Calu3 (cell line): ENCODE measurements around the gene ZSCAN16. TPM values are rescaled to one million over a fixed set of nuclear protein-coding genes. Genes with fewer than 3 reads are reported as not detected.
"Not testable (repeated sequence)": the region's sequence is repeated elsewhere in the genome, so short reads cannot be mapped to it uniquely, and the experiment has no call there.

Source experiments
- BruUV-seq: library from RNA; stranded (reverse); fragments of 400-500 nt; replicated peaks from 2 replicates; lab custom pipeline; 2021; lab: Mats Ljungman, UMichigan
- CTCF ChIA-PET: fragments of 300-600 bp; sonication (Branson Sonifier 250); formaldehyde crosslinking; loops from one replicate; lab custom pipeline; 2022; ENCODE audit warnings: antibody characterized with exemption; lab: Charles Lee
- DNase-seq: peaks from one replicate; pipeline ENCODE4 v3.0.0; 2022
- H3K27ac Mint-ChIP-seq: one replicate; pipeline ENCODE4 v1.8.0; 2022; ENCODE audit warnings: mixed read lengths; ENCODE audit not compliant: unreplicated experiment
- H3K27me3 Mint-ChIP-seq: one replicate; pipeline ENCODE4 v1.8.0; 2022; ENCODE audit warnings: mixed read lengths; ENCODE audit not compliant: unreplicated experiment
- H3K36me3 Mint-ChIP-seq: one replicate; pipeline ENCODE4 v1.8.0; 2022; ENCODE audit warnings: mild to moderate bottlenecking, moderate library complexity, mixed read lengths; ENCODE audit not compliant: insufficient read depth, unreplicated experiment
- H3K4me1 Mint-ChIP-seq: one replicate; pipeline ENCODE4 v1.8.0; 2022; ENCODE audit warnings: mild to moderate bottlenecking, low read depth, mixed read lengths; ENCODE audit not compliant: unreplicated experiment
- H3K4me3 Mint-ChIP-seq: one replicate; pipeline ENCODE4 v1.8.0; 2022; ENCODE audit warnings: mild to moderate bottlenecking, low read depth, moderate library complexity, mixed read lengths; ENCODE audit not compliant: unreplicated experiment
- H3K9me3 Mint-ChIP-seq: one replicate; pipeline ENCODE4 v1.8.0; 2022; ENCODE audit warnings: low read depth, mixed read lengths; ENCODE audit not compliant: unreplicated experiment
- CTCF ChIP-seq: fragments of 200-600 bp; IDR thresholded peaks from one replicate; pipeline ENCODE4 v1.8.0; 2022; ENCODE audit warnings: antibody characterized with exemption; ENCODE audit not compliant: unreplicated experiment
- intact Hi-C: fragments of 100-400 bp; cut with micrococcal nuclease; formaldehyde crosslinking; loops from one replicate; pipeline ENCODE4 v1.10.0; 2022; ENCODE audit not compliant: unreplicated experiment
- total RNA-seq: library from RNA; stranded (reverse); gene quantifications from 2 replicates; pipeline ENCODE4 v1.2.3, GENCODE V29; 2022

ZSCAN16 gene
- total RNA-seq, 1 experiment from 2014 or later, result 15.9 TPM

- BruUV-seq, result no TSS peak
- DNase-seq, result no peak
- CTCF ChIA-PET, result interaction anchor here (1.1 kb wide), 1 partner anchor 14 kb away, joined by 3 read pairs; no protein-coding TSS in a partner anchor
- H3K9me3 Mint-ChIP-seq, result peaks cover 30% of the 10 kb centered on the region
- no peak overlapping the region for H3K27ac Mint-ChIP-seq
- no peaks in the 10 kb centered on the region for H3K4me1 Mint-ChIP-seq
- no peak for TF ChIP-seq CTCF
- intact Hi-C loops, result no loop called here
- H3K4me3 Mint-ChIP-seq, result no peak overlapping the region
- H3K27me3 Mint-ChIP-seq, result no peaks in the 10 kb centered on the region
- peaks cover 32% of the 10 kb centered on the region for H3K36me3 Mint-ChIP-seq
These were observed 33.4 kb upstream of the ZSCAN16 start for GRCh38 chr6:28090917-28091586.

- CTCF ChIA-PET, BruUV-seq, H3K9me3 Mint-ChIP-seq, intact Hi-C loops, DNase-seq, H3K4me3 Mint-ChIP-seq, H3K4me1 Mint-ChIP-seq, H3K27ac Mint-ChIP-seq: not testable (repeated sequence)
- Mint-ChIP-seq H3K36me3 (peaks cover 14% of the 10 kb centered on the region), H3K27me3 (peaks cover 17% of the 10 kb centered on the region)
These were observed 22.2 kb upstream of the ZSCAN16 start for GRCh38 chr6:28102222-28102621.

GRCh38 chr6:28102699-28103098 is 21.7 kb upstream of the ZSCAN16 start:
- BruUV-seq, CTCF ChIA-PET, H3K4me3 Mint-ChIP-seq: not testable (repeated sequence)

DNA sequence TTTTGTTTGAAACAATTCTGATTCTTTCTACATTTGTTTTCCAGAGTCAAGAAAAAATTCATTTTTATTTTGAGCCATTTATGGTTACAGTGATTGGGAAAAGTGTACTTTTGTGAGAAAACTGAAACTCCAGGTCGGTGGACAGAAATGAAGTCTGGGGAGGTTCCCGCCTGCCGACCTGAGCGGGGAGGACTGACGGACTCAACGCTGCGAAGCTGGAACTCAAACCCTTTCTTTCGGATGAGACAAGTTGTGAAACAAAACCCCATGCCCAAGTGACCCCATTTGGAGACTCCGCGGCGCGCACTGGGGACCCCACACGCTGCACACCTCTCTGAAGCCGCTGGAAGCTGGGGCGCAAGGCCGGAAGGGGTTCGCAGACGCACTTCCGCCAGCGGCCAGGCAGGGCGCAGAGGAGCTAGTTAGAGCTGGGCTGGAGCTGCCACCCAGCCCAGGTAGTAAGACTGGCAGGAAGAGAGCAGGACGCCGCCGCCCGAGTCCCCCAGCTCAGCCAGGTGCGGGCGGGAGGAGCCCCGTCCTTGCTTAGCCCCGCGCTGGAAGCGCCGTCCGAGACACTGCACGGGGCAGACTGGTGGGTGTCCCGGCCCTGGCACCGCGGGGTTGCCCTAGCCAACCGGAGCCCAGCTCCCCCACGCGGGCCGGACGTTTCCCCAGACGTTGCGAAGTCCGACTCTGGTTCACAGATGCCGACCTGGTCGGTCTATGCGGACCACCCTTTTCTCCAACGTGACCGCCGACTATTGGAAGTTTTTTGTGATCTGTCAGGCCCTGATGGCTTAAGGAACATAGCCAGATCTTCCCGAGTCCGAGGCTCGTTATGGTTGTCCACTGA is 19.8 kb upstream of the ZSCAN16 start:
- peak overlapping the region; percentile 76 for H3K27ac Mint-ChIP-seq

More at GRCh38 chr6:28102699-28103098, 21.7 kb upstream of the ZSCAN16 start:
- H3K27ac Mint-ChIP-seq, DNase-seq, H3K9me3 Mint-ChIP-seq, intact Hi-C loops, H3K4me1 Mint-ChIP-seq: not testable (repeated sequence)
- H3K36me3 Mint-ChIP-seq, result peaks cover 14% of the 10 kb centered on the region
- peaks cover 17% of the 10 kb centered on the region for H3K27me3 Mint-ChIP-seq

More for the DNA sequence above, 19.8 kb upstream of the ZSCAN16 start:
- Mint-ChIP-seq H3K4me3 (peak overlapping the region; percentile 79), H3K4me1 (no peaks in the 10 kb centered on the region), H3K36me3 (peaks cover 14% of the 10 kb centered on the region), H3K27me3 (peaks cover 26% of the 10 kb centered on the region), H3K9me3 (peaks cover 5% of the 10 kb centered on the region)
- TF ChIP-seq CTCF, result peak; percentile 88
- TSS peak; percentile 90 for BruUV-seq
- intact Hi-C loops, result loop anchor here (2.0 kb wide), 1 partner anchor 24 kb away; the partner anchor contains the start of gene ZNF165
- DNase-seq, result peak; percentile 90
- CTCF ChIA-PET, result interaction anchor here (0.7 to 1.6 kb wide), 5 partner anchors 12 to 268 kb away, joined by 3 to 10 read pairs (median 4); partner anchors contain the start of gene ZSCAN16
